GM18907 (cell line): ENCODE measurements around the gene RGS12.
"Not testable (repeated sequence)": the region's sequence is repeated elsewhere in the genome, so short reads cannot be mapped to it uniquely, and the experiment has no call there.

Experiments
- ATAC-seq: cut with Tn5 transposase; IDR thresholded peaks from one replicate; pipeline ENCODE4 v1.9.1; 2021; ENCODE audit warnings: mild to moderate bottlenecking, moderate library complexity; ENCODE audit not compliant: unreplicated experiment

RGS12 gene

GRCh38 chr4:3294401-3295241, 1.8 kb downstream of the RGS12 start:
- no peak for ATAC-seq

- ATAC-seq, result no peak
Observed at GRCh38 chr4:3295837-3296624, 3.2 kb downstream of the RGS12 start.

- ATAC-seq, result no peak
Observed at GRCh38 chr4:3296651-3297050, 3.8 kb downstream of the RGS12 start.

- no peak for ATAC-seq
Observed at GRCh38 chr4:3297066-3297859, 4.4 kb downstream of the RGS12 start.

GRCh38 chr4:3299122-3299975, 6.5 kb downstream of the RGS12 start:
- ATAC-seq, result no peak

- ATAC-seq, result no peak
Observed at GRCh38 chr4:3299976-3300671, 7.3 kb downstream of the RGS12 start.

- not testable (repeated sequence) for ATAC-seq
Observed at GRCh38 chr4:3300882-3301281, 8.1 kb downstream of the RGS12 start.

- no peak for ATAC-seq
Observed at GRCh38 chr4:3301450-3302172, 8.8 kb downstream of the RGS12 start.

- ATAC-seq, result peak; percentile 47
Observed at GRCh38 chr4:3302173-3302785, 9.5 kb downstream of the RGS12 start.

- peak; percentile 28 for ATAC-seq
Observed at GRCh38 chr4:3302786-3303564, 10.2 kb downstream of the RGS12 start.

GRCh38 chr4:3303565-3303824, 10.7 kb downstream of the RGS12 start:
- ATAC-seq, result no peak

- no peak for ATAC-seq
Observed at GRCh38 chr4:3303923-3304710, 11.3 kb downstream of the RGS12 start.

- no peak for ATAC-seq
Observed at GRCh38 chr4:3304831-3305609, 12.2 kb downstream of the RGS12 start.

GRCh38 chr4:3305610-3306371, 13.0 kb downstream of the RGS12 start:
- ATAC-seq, result no peak

- no peak for ATAC-seq
Observed at GRCh38 chr4:3306450-3306849, 13.6 kb downstream of the RGS12 start.

GRCh38 chr4:3307060-3307459, 14.2 kb downstream of the RGS12 start:
- no peak for ATAC-seq
